ENCODE results near the gene DTD1. TPM values are rescaled to one million over a fixed set of nuclear protein-coding genes. Genes with fewer than 3 reads are reported as not detected.

Gene DTD1
- total and polyA plus RNA-seq, 2 experiments from 2014 or later, result 73.3 to 77.7 TPM

GRCh38 chr20:18685406-18685805, 97.6 kb downstream of the DTD1 start:
- H3K4me1 ChIP-seq (ENCODE audit: insufficient read depth), result no peaks in the 10 kb centered on the region
- H3K9ac ChIP-seq, result no peak overlapping the region
- H3K9me2 ChIP-seq (ENCODE audit: insufficient read depth), result no peaks in the 10 kb centered on the region
- no peak for DNase-seq
- H3K36me3 ChIP-seq (ENCODE audit: low read depth), result no peaks in the 10 kb centered on the region
- H3K9me3 ChIP-seq (ENCODE audit: low read depth), result no peaks in the 10 kb centered on the region
- no peaks in the 10 kb centered on the region; the same call in 1 of the 2 replicates for H3K79me2 ChIP-seq (ENCODE audit: insufficient read depth)
- H3K27ac ChIP-seq, result no peak overlapping the region
- 91 to 92% methylated on average over 5 of the region's 5 CpGs for WGBS, 2 experiments (ENCODE audit: low coverage in 1 of 2, low lambda C conversion rate in 2 of 2, missing lambda C conversion rate in 2 of 2)
- H3F3A ChIP-seq (ENCODE audit: insufficient read depth), result no peaks in the 10 kb centered on the region
- H3K4me2 ChIP-seq (ENCODE audit: unreplicated experiment), result no peak overlapping the region
- H2AFZ ChIP-seq, result no peak overlapping the region
- H3K27me3 ChIP-seq (replicated peaks; ENCODE audit: insufficient read depth), result no peaks in the 10 kb centered on the region
- no peak overlapping the region for H3K4me3 ChIP-seq
- no peaks in the 10 kb centered on the region for H4K20me1 ChIP-seq (ENCODE audit: insufficient read depth)
- TF ChIP-seq EZH2 (IDR thresholded peaks at IDR 0.05; ENCODE audit: insufficient read depth, poor library complexity, severe bottlenecking) (no peak), EZH2phosphoT487 (IDR thresholded peaks at IDR 0.05; ENCODE audit: insufficient read depth, low read depth) (no peak)
- in situ Hi-C loops (cut with MboI), result no loop called here

GRCh38 chr20:18686696-18687095, 98.8 kb downstream of the DTD1 start:
- no peak overlapping the region for H2AFZ ChIP-seq
- no peak overlapping the region for H3K27ac ChIP-seq
- no peaks in the 10 kb centered on the region for H3K27me3 ChIP-seq (replicated peaks; ENCODE audit: insufficient read depth)
- DNase-seq, result no peak
- H4K20me1 ChIP-seq (ENCODE audit: insufficient read depth), result no peaks in the 10 kb centered on the region
- no peaks in the 10 kb centered on the region for H3K9me2 ChIP-seq (ENCODE audit: insufficient read depth)
- in situ Hi-C loops (cut with MboI), result no loop called here
- no peaks in the 10 kb centered on the region for H3K4me1 ChIP-seq (ENCODE audit: insufficient read depth)
- no peak overlapping the region for H3K4me2 ChIP-seq (ENCODE audit: unreplicated experiment)
- no peak for TF ChIP-seq EZH2 (IDR thresholded peaks at IDR 0.05; ENCODE audit: insufficient read depth, poor library complexity, severe bottlenecking)
- no peak for TF ChIP-seq EZH2phosphoT487 (IDR thresholded peaks at IDR 0.05; ENCODE audit: insufficient read depth, low read depth)
- H3K9me3 ChIP-seq (ENCODE audit: low read depth), result no peaks in the 10 kb centered on the region
- no peak overlapping the region for H3K4me3 ChIP-seq
- no peaks in the 10 kb centered on the region for H3F3A ChIP-seq (ENCODE audit: insufficient read depth)
- H3K9ac ChIP-seq, result no peak overlapping the region
- WGBS, 2 experiments (ENCODE audit: low coverage in 1 of 2, low lambda C conversion rate in 2 of 2, missing lambda C conversion rate in 2 of 2), result 83 to 93% methylated on average over 1 of the region's 1 CpG
- H3K79me2 ChIP-seq (ENCODE audit: insufficient read depth), result no peaks in the 10 kb centered on the region; the same call in 1 of the 2 replicates
- no peaks in the 10 kb centered on the region for H3K36me3 ChIP-seq (ENCODE audit: low read depth)

- H3K4me1 ChIP-seq (ENCODE audit: insufficient read depth), result no peaks in the 10 kb centered on the region
- TF ChIP-seq EZH2phosphoT487 (IDR thresholded peaks at IDR 0.05; ENCODE audit: insufficient read depth, low read depth) (no peak), EZH2 (IDR thresholded peaks at IDR 0.05; ENCODE audit: insufficient read depth, poor library complexity, severe bottlenecking) (no peak)
- no peaks in the 10 kb centered on the region for H4K20me1 ChIP-seq (ENCODE audit: insufficient read depth)
- WGBS, 2 experiments (ENCODE audit: low coverage in 1 of 2, low lambda C conversion rate in 2 of 2, missing lambda C conversion rate in 2 of 2), result 97 to 99% methylated on average over 3 of the region's 3 CpGs
- no peak overlapping the region for H3K27ac ChIP-seq
- no peaks in the 10 kb centered on the region for H3K27me3 ChIP-seq (replicated peaks; ENCODE audit: insufficient read depth)
- no peaks in the 10 kb centered on the region for H3K36me3 ChIP-seq (ENCODE audit: low read depth)
- no peaks in the 10 kb centered on the region for H3K9me3 ChIP-seq (ENCODE audit: low read depth)
- no peak for DNase-seq
- no peaks in the 10 kb centered on the region for H3K9me2 ChIP-seq (ENCODE audit: insufficient read depth)
- no peak overlapping the region for H3K9ac ChIP-seq
- H3F3A ChIP-seq (ENCODE audit: insufficient read depth), result no peaks in the 10 kb centered on the region
- H3K79me2 ChIP-seq (ENCODE audit: insufficient read depth), result no peaks in the 10 kb centered on the region
- in situ Hi-C loops (cut with MboI), result no loop called here
- no peak overlapping the region for H3K4me2 ChIP-seq (ENCODE audit: unreplicated experiment)
- H3K4me3 ChIP-seq, result no peak overlapping the region
- no peak overlapping the region for H2AFZ ChIP-seq
These were observed 100.8 kb downstream of the DTD1 start for GRCh38 chr20:18688676-18689075.

GRCh38 chr20:18689557-18689956, 101.7 kb downstream of the DTD1 start:
- in situ Hi-C loops (cut with MboI), result no loop called here
- H3K9me3 ChIP-seq (ENCODE audit: low read depth), result no peaks in the 10 kb centered on the region
- H3K36me3 ChIP-seq (ENCODE audit: low read depth), result no peaks in the 10 kb centered on the region
- no peak overlapping the region for H2AFZ ChIP-seq
- no peak overlapping the region for H3K27ac ChIP-seq
- no peak overlapping the region for H3K9ac ChIP-seq
- no peaks in the 10 kb centered on the region for H3K9me2 ChIP-seq (ENCODE audit: insufficient read depth)
- H4K20me1 ChIP-seq (ENCODE audit: insufficient read depth), result no peaks in the 10 kb centered on the region
- H3K27me3 ChIP-seq (replicated peaks; ENCODE audit: insufficient read depth), result no peaks in the 10 kb centered on the region
- no peaks in the 10 kb centered on the region for H3K4me1 ChIP-seq (ENCODE audit: insufficient read depth)
- 45 to 60% methylated on average over 1 of the region's 1 CpG for WGBS, 2 experiments (ENCODE audit: low coverage in 1 of 2, low lambda C conversion rate in 2 of 2, missing lambda C conversion rate in 2 of 2)
- TF ChIP-seq EZH2phosphoT487 (IDR thresholded peaks at IDR 0.05; ENCODE audit: insufficient read depth, low read depth), result no peak
- H3K4me2 ChIP-seq (ENCODE audit: unreplicated experiment), result no peak overlapping the region
- H3K4me3 ChIP-seq, result no peak overlapping the region
- no peaks in the 10 kb centered on the region for H3K79me2 ChIP-seq (ENCODE audit: insufficient read depth)
- DNase-seq, result peak; percentile 23
- H3F3A ChIP-seq (ENCODE audit: insufficient read depth), result no peaks in the 10 kb centered on the region

- Histone ChIP-seq H3K4me3 (no peak overlapping the region), H3K9ac (no peak overlapping the region), H4K20me1 (ENCODE audit: insufficient read depth) (no peaks in the 10 kb centered on the region), H3K79me2 (ENCODE audit: insufficient read depth) (no peaks in the 10 kb centered on the region), H3K36me3 (ENCODE audit: low read depth) (no peaks in the 10 kb centered on the region), H3K4me2 (ENCODE audit: unreplicated experiment) (no peak overlapping the region), H3K4me1 (ENCODE audit: insufficient read depth) (no peaks in the 10 kb centered on the region), H3K27ac (no peak overlapping the region), H3K9me3 (ENCODE audit: low read depth) (no peaks in the 10 kb centered on the region), H3K9me2 (ENCODE audit: insufficient read depth) (no peaks in the 10 kb centered on the region), H3K27me3 (replicated peaks; ENCODE audit: insufficient read depth) (no peaks in the 10 kb centered on the region), H3F3A (ENCODE audit: insufficient read depth) (no peaks in the 10 kb centered on the region), H2AFZ (no peak overlapping the region)
- no peak for DNase-seq
- in situ Hi-C loops (cut with MboI), result no loop called here
- no peak for TF ChIP-seq EZH2phosphoT487 (IDR thresholded peaks at IDR 0.05; ENCODE audit: insufficient read depth, low read depth)
- TF ChIP-seq EZH2 (IDR thresholded peaks at IDR 0.05; ENCODE audit: insufficient read depth, poor library complexity, severe bottlenecking), result no peak
- 52 to 71% methylated on average over 1 of the region's 1 CpG for WGBS, 2 experiments (ENCODE audit: low coverage in 1 of 2, low lambda C conversion rate in 2 of 2, missing lambda C conversion rate in 2 of 2)
These were observed 104.6 kb downstream of the DTD1 start for GRCh38 chr20:18692447-18692846.
